Astrocyte (in vitro differentiated cells and primary cell): ENCODE measurements around the gene LOC128125822.

Experiments
- EZH2 ChIP-seq: IDR thresholded peaks from 2 replicates; pipeline ENCODE4 v1.6.1; 2012; ENCODE audit warnings: mild to moderate bottlenecking, low read length, inconsistent platforms; ENCODE audit not compliant: insufficient read depth
- TF ChIP-seq, protein P1 (sequence below): IDR thresholded peaks from 2 replicates; pipeline ENCODE4 v1.5.1; 2011; ENCODE audit warnings: low read depth, mild to moderate bottlenecking, inconsistent platforms, low read length, moderate library complexity; ENCODE audit not compliant: insufficient read depth

DNA sequence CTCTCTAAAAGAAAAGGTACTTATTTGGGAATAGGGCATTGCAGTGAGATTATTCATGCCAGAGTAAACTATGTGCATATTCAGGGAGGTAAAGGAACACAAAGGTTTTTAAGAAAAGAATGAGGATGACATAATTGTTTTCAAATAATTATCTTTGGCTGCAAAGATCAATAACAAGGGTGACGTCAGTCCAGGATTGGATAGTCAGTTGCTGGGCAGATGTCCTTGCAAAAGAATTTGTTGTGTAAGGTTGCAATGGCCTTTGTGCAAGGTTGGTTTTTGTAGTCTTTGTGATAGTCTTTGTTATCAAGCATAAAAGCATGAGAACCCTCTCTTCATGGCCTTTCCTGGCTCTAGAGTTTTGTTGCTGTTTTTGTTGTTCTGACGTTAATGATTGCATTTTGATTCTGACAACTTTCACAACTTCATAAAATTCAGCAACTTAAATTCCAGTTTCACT is 17.7 kb downstream of the LOC128125822 start:
- TF ChIP-seq, protein P1, sequence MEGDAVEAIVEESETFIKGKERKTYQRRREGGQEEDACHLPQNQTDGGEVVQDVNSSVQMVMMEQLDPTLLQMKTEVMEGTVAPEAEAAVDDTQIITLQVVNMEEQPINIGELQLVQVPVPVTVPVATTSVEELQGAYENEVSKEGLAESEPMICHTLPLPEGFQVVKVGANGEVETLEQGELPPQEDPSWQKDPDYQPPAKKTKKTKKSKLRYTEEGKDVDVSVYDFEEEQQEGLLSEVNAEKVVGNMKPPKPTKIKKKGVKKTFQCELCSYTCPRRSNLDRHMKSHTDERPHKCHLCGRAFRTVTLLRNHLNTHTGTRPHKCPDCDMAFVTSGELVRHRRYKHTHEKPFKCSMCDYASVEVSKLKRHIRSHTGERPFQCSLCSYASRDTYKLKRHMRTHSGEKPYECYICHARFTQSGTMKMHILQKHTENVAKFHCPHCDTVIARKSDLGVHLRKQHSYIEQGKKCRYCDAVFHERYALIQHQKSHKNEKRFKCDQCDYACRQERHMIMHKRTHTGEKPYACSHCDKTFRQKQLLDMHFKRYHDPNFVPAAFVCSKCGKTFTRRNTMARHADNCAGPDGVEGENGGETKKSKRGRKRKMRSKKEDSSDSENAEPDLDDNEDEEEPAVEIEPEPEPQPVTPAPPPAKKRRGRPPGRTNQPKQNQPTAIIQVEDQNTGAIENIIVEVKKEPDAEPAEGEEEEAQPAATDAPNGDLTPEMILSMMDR: no peak
- TF ChIP-seq EZH2: no peak
